Karpas-422 (cell line): ENCODE results near the gene ETV3. TPM values are rescaled to one million over a fixed set of nuclear protein-coding genes. Genes with fewer than 3 reads are reported as not detected.

ENCODE experiments used
- DNase-seq: peaks from one replicate; pipeline ENCODE4 v3.0.0-alpha.2; 2015
- H2AFZ ChIP-seq: fragments of 200-600 bp; sonication (generic); 2 replicates; pipeline ENCODE4 v1.6.1; 2014; ENCODE audit warnings: antibody characterized with exemption, low read length, mixed read lengths
- H3K27ac ChIP-seq: fragments of 200-600 bp; sonication (generic); 2 replicates; pipeline ENCODE4 v1.5.1; 2014; ENCODE audit warnings: mild to moderate bottlenecking, low read length, moderate library complexity
- H3K27me3 ChIP-seq: fragments of 200-600 bp; sonication (generic); 2 replicates; pipeline ENCODE4 v1.6.1; 2014; ENCODE audit warnings: low read length, mixed read lengths
- H3K36me3 ChIP-seq: fragments of 200-600 bp; sonication (generic); 2 replicates; pipeline ENCODE4 v1.6.1; 2014; ENCODE audit warnings: low read length, mixed read lengths; ENCODE audit not compliant: insufficient read depth
- H3K4me1 ChIP-seq: fragments of 200-600 bp; sonication (generic); 2 replicates; pipeline ENCODE4 v1.6.1; 2014; ENCODE audit warnings: mild to moderate bottlenecking, low read length, mixed read lengths
- H3K4me2 ChIP-seq: fragments of 200-600 bp; sonication (generic); 2 replicates; pipeline ENCODE4 v1.6.1; 2014; ENCODE audit warnings: low read length, low read depth, mild to moderate bottlenecking; ENCODE audit not compliant: poor library complexity, severe bottlenecking
- H3K4me3 ChIP-seq: fragments of 200-600 bp; sonication (generic); 2 replicates; pipeline ENCODE4 v1.5.1; 2014; ENCODE audit warnings: mild to moderate bottlenecking, antibody characterized with exemption, low read length, mixed read lengths
- H3K79me2 ChIP-seq: fragments of 200-600 bp; sonication (generic); 2 replicates; pipeline ENCODE4 v1.6.1; 2014; ENCODE audit warnings: mild to moderate bottlenecking, low read length, mixed read lengths
- H3K9ac ChIP-seq: fragments of 200-600 bp; sonication (generic); 2 replicates; pipeline ENCODE4 v1.6.0; 2014; ENCODE audit warnings: low read length
- H3K9me2 ChIP-seq: fragments of 200-600 bp; sonication (generic), shearing (Covaris generic); replicated peaks from 2 replicates; pipeline ENCODE4 v1.6.0; 2014; ENCODE audit warnings: mild to moderate bottlenecking, low read length, moderate library complexity; ENCODE audit not compliant: insufficient read depth
- H3K9me3 ChIP-seq: fragments of 300-700, 200-600 bp; sonication (generic); 2 replicates; pipeline ENCODE4 v1.6.1; 2014; ENCODE audit warnings: low read length, mixed read lengths
- H4K20me1 ChIP-seq: fragments of 200-600 bp; sonication (generic); 2 replicates; pipeline ENCODE4 v1.6.1; 2014; ENCODE audit warnings: mild to moderate bottlenecking, antibody characterized with exemption, low read length, low read depth; ENCODE audit not compliant: insufficient read depth
- total RNA-seq: library from RNA; depleted of rRNA; stranded (reverse); fragments of >200 nt; shearing (Covaris generic); gene quantifications from 2 replicates; pipeline ENCODE4 v1.2.3, GENCODE V29; 2014; ENCODE audit warnings: low replicate concordance

Gene ETV3
- total RNA-seq, 1 experiment from 2014 or later = 12.3 TPM

GRCh38 chr1:157133426-157133825 is 4.8 kb downstream of the ETV3 start:
- Histone ChIP-seq H3K4me2 (no peak overlapping the region), H3K4me3 (no peak overlapping the region), H3K9me3 (no peaks in the 10 kb centered on the region), H3K9ac (no peak overlapping the region), H3K27me3 (no peaks in the 10 kb centered on the region), H3K36me3 (peaks cover 53% of the 10 kb centered on the region), H4K20me1 (peaks cover 11% of the 10 kb centered on the region), H3K4me1 (peaks cover 12% of the 10 kb centered on the region), H3K27ac (no peak overlapping the region), H3K79me2 (peaks cover 35% of the 10 kb centered on the region), H2AFZ (no peak overlapping the region), H3K9me2 (no peaks in the 10 kb centered on the region)
- no peak for DNase-seq

- Histone ChIP-seq H3K4me1 (peaks cover 12% of the 10 kb centered on the region), H3K9me2 (no peaks in the 10 kb centered on the region), H4K20me1 (peaks cover 11% of the 10 kb centered on the region), H3K9ac (no peak overlapping the region), H3K27ac (no peak overlapping the region), H3K9me3 (no peaks in the 10 kb centered on the region), H3K4me3 (no peak overlapping the region), H2AFZ (no peak overlapping the region), H3K79me2 (peaks cover 34% of the 10 kb centered on the region), H3K4me2 (no peak overlapping the region), H3K27me3 (no peaks in the 10 kb centered on the region), H3K36me3 (peaks cover 56% of the 10 kb centered on the region)
- DNase-seq = no peak
Measured at GRCh38 chr1:157132616-157133167, 5.5 kb downstream of the ETV3 start.

GRCh38 chr1:157132111-157132510 is 6.1 kb downstream of the ETV3 start:
- H3K27me3 ChIP-seq = no peaks in the 10 kb centered on the region
- H3K27ac ChIP-seq = no peak overlapping the region
- no peak for DNase-seq
- H3K9me2 ChIP-seq = no peaks in the 10 kb centered on the region
- H4K20me1 ChIP-seq = peaks cover 10% of the 10 kb centered on the region
- no peak overlapping the region for H2AFZ ChIP-seq
- H3K9me3 ChIP-seq = no peaks in the 10 kb centered on the region
- peaks cover 56% of the 10 kb centered on the region for H3K36me3 ChIP-seq
- no peak overlapping the region for H3K4me2 ChIP-seq
- H3K79me2 ChIP-seq = peaks cover 28% of the 10 kb centered on the region
- peaks cover 11% of the 10 kb centered on the region for H3K4me1 ChIP-seq
- H3K4me3 ChIP-seq = no peak overlapping the region
- H3K9ac ChIP-seq = no peak overlapping the region

- peaks cover 2% of the 10 kb centered on the region for H3K4me1 ChIP-seq
- DNase-seq = no peak
- H2AFZ ChIP-seq = no peak overlapping the region
- H3K27ac ChIP-seq = no peak overlapping the region
- no peaks in the 10 kb centered on the region for H3K27me3 ChIP-seq
- peaks cover 20% of the 10 kb centered on the region for H3K79me2 ChIP-seq
- H3K4me3 ChIP-seq = no peak overlapping the region
- H3K4me2 ChIP-seq = no peak overlapping the region
- no peak overlapping the region for H3K9ac ChIP-seq
- peaks cover 58% of the 10 kb centered on the region for H3K36me3 ChIP-seq
- H3K9me2 ChIP-seq = no peaks in the 10 kb centered on the region
- peaks cover 1% of the 10 kb centered on the region for H4K20me1 ChIP-seq
- H3K9me3 ChIP-seq = no peaks in the 10 kb centered on the region
Measured at GRCh38 chr1:157131281-157131680, 6.9 kb downstream of the ETV3 start.

- no peaks in the 10 kb centered on the region; the same call in 1 of the 2 replicates for H4K20me1 ChIP-seq
- H3K4me1 ChIP-seq = no peaks in the 10 kb centered on the region
- DNase-seq = peak; percentile 62
- H3K27me3 ChIP-seq = no peaks in the 10 kb centered on the region
- H3K9me3 ChIP-seq = no peaks in the 10 kb centered on the region
- no peaks in the 10 kb centered on the region for H3K79me2 ChIP-seq
- no peak overlapping the region for H3K4me2 ChIP-seq
- peaks cover 32% of the 10 kb centered on the region; the same call in 1 of the 2 replicates for H3K36me3 ChIP-seq
- no peak overlapping the region for H3K9ac ChIP-seq
- H3K4me3 ChIP-seq = no peak overlapping the region
- no peak overlapping the region for H2AFZ ChIP-seq
- H3K9me2 ChIP-seq = no peaks in the 10 kb centered on the region
- H3K27ac ChIP-seq = no peak overlapping the region
Measured at GRCh38 chr1:157124855-157125254, 13.3 kb downstream of the ETV3 start.

- H3K79me2 ChIP-seq = no peaks in the 10 kb centered on the region
- H4K20me1 ChIP-seq = no peaks in the 10 kb centered on the region; the same call in 1 of the 2 replicates
- no peak overlapping the region for H3K4me3 ChIP-seq
- no peak overlapping the region for H3K27ac ChIP-seq
- H3K27me3 ChIP-seq = no peaks in the 10 kb centered on the region
- H3K9me3 ChIP-seq = no peaks in the 10 kb centered on the region
- H2AFZ ChIP-seq = no peak overlapping the region
- H3K9me2 ChIP-seq = no peaks in the 10 kb centered on the region
- H3K4me2 ChIP-seq = no peak overlapping the region
- peaks cover 9% of the 10 kb centered on the region for H3K4me1 ChIP-seq
- H3K9ac ChIP-seq = no peak overlapping the region
- H3K36me3 ChIP-seq = no peaks in the 10 kb centered on the region
- no peak for DNase-seq
Measured at GRCh38 chr1:157119448-157119847, 18.7 kb downstream of the ETV3 start.

GRCh38 chr1:157119008-157119407 is 19.2 kb downstream of the ETV3 start:
- Histone ChIP-seq H3K9me3 (no peaks in the 10 kb centered on the region), H3K9me2 (no peaks in the 10 kb centered on the region), H3K79me2 (no peaks in the 10 kb centered on the region), H3K9ac (no peak overlapping the region), H4K20me1 (no peaks in the 10 kb centered on the region; the same call in 1 of the 2 replicates), H3K4me3 (no peak overlapping the region), H3K36me3 (no peaks in the 10 kb centered on the region), H3K4me2 (no peak overlapping the region), H3K27ac (no peak overlapping the region), H2AFZ (no peak overlapping the region), H3K4me1 (peaks cover 9% of the 10 kb centered on the region), H3K27me3 (no peaks in the 10 kb centered on the region)
- DNase-seq = no peak

GRCh38 chr1:157117527-157118057 is 20.6 kb downstream of the ETV3 start:
- no peaks in the 10 kb centered on the region for H3K36me3 ChIP-seq
- DNase-seq = peak; percentile 69
- H2AFZ ChIP-seq = no peak overlapping the region
- H3K9me2 ChIP-seq = no peaks in the 10 kb centered on the region
- H3K4me2 ChIP-seq = no peak overlapping the region
- no peak overlapping the region for H3K27ac ChIP-seq
- H3K27me3 ChIP-seq = no peaks in the 10 kb centered on the region
- no peaks in the 10 kb centered on the region for H3K79me2 ChIP-seq
- H3K4me1 ChIP-seq = peaks cover 9% of the 10 kb centered on the region
- no peak overlapping the region for H3K4me3 ChIP-seq
- no peak overlapping the region for H3K9ac ChIP-seq
- H4K20me1 ChIP-seq = no peaks in the 10 kb centered on the region; the same call in 1 of the 2 replicates
- no peaks in the 10 kb centered on the region for H3K9me3 ChIP-seq
